ENCODE measurements around the gene FGF14.
A peak's percentile ranks its signal among the peaks of the same experiment; 100 is the strongest.

Gene FGF14

DNA sequence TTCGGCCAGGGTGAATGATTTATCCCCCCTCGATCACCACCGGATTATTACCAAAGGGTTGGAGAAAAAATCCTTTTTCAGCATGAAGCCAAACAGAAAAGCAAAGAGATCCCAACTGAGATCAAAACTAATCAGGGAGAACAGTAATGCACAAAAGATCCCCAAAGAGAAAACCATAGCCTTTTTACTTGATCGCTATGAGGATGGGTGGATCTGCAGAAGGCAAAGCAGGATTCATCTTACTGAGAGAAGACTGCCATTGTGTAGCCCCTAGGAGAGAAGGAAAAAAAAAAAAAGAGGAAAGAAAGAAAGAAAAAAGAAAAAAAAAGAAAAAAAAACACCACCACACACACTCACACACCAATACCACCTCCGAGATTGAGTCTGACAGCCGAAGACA lies at the start of gene FGF14:
Gene FGF14, minus strand, starts transcription at position 283 of the 400 bp plus-strand sequence.
- no peak for DNase-seq

DNA sequence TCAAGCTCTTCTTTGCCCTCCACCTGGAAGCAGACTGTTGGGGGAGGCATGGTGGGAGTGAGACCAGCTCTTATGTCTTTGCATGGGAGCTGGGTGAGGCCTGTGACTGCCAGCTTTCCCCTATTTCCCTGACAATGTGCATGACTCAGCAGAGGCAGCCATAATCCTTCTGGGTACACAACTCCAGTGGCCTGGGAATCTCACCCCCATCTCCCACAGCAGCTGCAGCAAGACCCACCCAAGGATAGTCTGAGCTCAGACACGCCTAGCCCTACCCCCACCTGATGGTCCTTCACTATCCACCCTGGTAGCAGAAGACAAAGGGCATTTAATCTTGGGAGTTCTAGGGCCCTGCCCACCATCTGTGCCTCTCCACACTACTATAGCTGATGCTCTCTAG lies 41.4 kb upstream of the FGF14 start:
- DNase-seq: no peak

DNA sequence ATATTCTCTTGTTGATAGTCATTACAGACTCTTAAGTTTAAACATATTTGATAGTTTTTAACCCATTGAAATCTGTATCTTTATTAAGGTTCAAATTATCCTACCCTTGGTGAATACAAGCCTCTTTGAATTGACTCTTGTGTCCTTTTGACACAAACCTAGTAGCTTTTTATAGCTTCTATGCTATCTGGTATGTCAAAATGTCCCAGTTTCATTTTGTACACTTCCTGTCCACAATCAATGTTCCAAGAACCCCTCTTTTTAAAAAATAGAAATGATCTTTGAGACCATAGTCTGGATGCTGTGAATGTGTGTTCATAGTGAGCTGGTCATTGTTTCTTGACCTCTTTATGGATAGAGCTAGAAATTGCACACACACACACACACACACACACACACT lies 39.2 kb upstream of the FGF14 start:
- DNase-seq: no peak

DNA sequence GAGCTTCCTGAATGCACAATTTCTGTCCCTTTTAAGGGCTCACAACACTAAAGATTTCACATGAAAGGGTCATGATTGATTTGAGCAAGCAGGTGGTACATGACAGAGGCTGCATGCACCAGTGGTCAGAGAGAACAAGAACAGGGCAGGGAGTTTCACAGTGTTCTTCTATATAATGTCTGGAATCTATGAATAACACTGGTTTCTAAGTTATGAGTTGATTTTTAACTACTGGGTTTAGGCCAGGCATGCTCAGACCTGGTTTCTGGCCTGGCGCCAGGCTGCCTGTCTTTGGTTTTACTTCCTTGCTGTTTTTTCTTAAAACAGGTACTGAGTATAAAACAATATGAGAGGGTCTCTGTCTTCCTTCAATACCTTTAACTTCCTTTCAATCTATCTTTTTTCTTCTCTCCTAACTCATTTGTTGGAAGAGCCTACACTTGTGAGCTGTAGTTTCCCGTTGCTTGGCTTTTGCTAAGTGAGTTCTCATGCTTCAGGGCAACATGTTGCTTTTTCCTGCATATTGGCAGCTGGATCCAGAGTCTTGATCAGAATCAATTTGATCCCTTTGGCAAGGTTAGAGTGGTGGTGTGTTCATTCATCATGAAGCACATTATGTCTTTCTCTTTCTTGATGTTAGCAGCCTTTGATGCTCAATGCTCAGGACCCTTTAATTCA lies 38.5 kb upstream of the FGF14 start:
- DNase-seq: no peak

DNA sequence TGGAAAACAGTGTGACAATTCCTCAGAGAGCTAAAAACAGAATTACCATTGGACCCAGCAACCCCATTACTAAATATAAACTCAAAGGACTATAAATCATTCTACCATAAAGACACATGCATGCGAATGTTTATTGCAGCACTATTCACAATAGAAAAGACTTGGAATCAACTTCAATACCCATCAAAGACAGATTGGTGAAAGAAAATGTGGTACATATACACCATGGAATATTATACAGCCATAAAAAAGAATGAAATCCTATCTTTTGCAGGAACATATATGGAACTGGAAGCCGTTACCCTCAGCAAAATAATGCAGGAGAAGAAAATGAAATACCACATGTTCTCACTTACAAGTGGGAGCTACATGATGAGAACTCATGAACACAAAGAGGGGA lies 20.8 kb upstream of the FGF14 start:
- no peak for DNase-seq

DNA sequence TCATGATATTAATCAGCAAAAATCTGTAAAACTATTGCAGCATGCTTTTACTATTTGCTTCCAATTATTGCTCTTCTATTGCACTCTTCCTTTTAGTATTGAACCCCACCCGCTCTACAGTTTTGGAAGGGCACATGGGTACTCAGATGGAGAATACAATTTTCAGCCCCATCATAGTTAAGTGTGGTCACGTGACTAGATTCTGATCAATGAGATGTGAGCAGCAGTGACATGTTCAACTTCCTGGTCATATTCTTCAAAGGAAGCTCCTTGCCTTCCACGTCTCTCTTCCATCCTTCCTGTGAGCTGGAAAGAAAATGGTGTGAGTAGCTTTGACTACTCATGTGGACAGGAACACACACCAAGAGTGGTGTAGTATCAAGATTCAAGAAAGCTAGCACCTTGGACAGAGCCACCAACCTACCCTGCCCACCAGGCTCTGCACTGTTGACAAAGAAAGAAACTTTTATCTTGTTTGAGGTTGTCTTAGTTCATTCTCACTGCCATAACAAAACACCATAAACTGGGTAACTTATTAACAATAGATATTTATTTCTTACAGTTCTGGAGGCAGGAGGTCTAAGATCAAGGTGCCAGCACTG lies 3.8 kb upstream of the FGF14 start:
- no peak for DNase-seq

DNA sequence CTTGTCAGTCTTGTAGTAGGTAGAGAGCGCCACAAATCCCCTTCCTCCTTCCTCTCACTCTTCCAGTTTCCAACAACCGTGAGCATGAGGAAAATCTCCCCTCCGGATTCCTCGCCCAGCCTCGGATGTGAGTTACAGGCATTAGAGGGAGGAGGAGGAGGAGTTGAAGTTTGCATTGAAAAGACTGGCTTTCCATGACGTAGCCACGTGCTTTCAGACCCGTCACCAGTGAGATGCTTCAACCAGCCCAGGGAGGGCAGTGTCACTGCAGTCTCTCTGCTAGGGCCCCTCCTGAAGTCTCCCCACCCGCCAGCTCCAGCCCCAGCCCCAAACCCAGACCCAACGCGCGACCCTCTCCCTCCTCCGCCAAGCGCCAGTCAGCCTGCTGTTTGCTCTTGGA lies 442 bp upstream of the FGF14 start:
- DNase-seq: peak; percentile 51

DNA sequence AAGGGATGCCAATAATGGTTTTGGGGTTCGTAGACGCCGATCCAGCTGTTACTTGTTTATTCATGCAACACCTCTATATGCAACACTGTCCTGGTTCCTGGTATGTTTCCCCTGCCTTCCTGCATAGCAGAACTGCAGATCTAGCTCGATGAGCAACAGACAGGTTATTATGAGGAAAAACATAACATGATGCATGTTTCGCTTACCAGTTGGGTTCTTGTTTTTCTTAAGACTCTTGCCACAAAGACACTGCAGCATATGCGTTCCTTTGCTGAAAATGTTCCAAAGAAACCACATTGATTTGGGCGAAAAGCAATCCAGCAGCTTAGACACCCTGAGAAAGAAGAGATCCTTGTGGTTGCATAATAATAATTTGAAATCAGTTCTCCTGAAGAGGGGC lies 583 bp downstream of the FGF14 start:
- DNase-seq: no peak

DNA sequence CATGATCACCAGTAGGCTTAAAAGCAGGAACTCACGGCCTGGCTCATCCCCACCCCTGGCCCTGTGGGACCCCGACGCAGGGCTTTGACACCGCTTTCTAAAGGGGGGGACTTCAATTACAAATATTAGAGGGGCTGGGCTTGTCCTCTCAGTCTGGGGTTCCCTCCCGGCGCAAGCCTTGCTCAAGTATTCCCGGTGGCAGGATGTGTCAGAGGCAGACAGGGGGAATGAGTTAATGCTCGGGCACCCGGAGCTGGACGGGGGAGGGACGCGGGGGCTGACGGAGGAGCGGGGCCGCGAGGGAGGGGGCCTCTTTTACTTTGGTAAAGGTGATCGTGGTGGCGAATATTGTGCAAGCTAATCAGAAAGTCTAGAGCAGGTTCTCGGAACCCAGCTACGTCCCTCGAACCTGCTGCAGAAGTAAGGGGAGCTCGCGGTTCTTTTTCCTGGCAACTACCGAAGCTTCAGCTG lies 1.1 kb downstream of the FGF14 start:
- no peak for DNase-seq

DNA sequence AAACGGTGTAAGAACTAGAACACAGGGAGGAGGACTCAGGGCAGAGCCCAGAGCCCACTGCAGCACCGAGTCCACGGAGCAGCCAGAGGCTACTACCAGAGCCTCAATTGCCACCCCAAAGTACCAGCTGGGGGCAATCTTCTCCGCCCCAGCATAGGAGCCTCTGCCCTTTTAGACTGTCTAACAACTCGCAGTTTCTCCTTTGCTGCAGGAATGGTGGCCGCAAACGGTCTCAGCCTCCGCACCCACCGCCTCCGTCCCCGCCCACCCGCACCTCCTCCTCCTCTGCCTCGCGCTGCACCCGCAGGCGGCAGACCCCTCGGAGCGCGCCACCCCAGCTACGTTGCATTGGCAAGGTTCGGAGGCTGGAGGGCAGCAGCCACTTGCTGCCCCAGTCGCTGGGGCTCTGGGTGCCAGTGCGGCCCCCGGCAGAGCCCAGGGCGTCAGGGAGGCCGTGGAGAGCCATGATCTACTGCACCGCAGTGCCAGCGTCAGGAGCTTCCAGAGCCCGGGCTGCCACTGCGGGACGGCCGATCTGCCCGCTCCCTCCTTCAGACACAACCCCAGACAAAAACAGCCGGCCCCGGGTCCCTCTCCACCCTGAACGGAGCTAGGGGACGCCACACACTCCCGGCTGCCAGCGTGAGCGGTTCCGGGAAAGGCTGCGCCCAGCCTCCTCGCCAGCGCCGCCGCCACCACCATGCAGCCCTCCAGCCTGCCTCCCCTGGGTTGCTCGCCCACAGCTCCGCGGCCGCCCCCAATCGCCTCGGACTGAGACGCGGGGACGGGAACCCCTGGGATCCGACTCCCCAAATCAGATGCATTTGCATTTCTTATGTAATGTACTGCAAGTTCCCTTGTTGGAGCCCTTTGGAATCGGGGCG lies 1.8 kb downstream of the FGF14 start:
- DNase-seq: no peak

DNA sequence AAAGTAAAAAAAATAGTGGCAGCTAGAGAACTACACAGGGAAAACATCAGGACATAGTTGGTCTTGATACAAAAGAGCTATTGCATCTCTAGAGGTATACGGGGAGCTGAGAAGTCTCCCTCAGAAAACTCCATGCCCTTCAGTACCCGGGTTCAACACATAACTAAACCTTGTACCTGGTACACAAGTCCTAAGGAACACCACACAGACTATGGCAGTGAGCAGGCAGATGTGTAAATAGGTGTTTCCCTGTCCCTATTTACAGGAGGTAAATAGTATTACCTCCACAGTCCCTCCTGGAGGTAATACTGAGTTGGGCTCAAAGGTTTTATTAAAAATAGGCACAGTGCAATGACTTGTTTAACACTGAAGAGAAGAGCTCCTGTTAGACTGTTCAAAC lies 5.9 kb downstream of the FGF14 start:
- DNase-seq: no peak

DNA sequence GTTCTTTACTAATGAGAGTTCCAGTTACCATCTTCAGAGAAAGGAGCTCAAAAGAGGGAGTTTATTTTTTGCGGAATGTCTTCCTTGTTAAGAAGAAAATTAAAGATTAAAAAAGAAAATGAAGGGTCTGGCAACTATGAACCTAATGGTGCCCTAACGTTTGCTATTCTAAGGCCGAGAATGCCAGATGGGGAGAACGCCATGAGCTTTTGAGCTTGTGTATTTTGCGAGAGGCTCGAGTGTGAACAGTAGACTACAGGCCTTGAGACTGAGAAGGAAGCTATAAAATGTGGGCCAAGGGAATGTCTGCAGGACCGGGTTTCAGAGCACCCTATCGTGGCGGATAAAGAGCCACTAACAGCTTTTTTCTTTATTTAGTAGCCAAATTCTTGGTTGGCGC lies 6.7 kb downstream of the FGF14 start:
- no peak for DNase-seq

DNA sequence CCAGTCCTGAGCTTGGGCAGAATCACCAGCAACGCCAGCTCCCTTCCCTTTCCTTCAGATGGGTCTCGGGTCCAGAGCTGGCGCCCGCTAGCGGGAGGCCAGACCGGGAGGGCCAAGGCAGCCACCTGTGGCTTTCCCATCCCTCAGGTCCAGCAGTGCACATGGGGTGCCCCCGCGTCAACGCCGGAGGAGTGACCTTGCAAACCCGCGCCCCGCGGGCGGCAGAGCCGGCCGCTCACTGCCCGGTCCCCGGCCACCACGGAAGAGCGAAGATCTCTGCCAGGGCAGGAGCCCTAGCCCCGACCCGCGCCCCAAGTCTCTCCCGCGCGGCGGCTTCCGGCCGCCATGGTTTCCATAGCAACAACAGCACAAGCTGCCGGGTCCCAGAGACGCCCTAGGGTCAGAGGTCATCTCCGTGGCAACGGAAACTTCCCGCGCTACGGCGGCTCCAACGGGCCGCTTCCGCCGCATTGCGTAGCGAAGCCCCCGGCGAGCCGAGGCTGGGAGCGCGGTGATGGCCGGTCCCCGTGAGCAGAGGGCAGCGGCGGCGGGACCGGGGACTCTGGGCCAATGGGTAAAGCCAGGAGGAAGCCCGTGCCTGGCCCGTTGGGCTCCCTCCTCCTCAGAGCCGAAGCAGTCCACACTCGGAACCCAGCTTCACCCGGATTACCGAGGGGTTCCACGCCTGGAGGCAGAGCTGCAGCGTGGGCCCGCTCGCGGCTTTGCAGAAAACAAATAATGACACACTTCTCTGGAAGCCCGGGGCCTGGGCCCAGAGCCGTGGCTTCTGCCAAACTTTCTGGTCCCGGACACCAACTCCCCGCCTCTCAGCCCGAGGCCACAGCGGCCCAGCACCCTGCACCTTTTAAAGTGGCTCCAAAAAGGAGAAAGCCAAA lies 7.4 kb downstream of the FGF14 start:
- DNase-seq: peak; percentile 87

DNA sequence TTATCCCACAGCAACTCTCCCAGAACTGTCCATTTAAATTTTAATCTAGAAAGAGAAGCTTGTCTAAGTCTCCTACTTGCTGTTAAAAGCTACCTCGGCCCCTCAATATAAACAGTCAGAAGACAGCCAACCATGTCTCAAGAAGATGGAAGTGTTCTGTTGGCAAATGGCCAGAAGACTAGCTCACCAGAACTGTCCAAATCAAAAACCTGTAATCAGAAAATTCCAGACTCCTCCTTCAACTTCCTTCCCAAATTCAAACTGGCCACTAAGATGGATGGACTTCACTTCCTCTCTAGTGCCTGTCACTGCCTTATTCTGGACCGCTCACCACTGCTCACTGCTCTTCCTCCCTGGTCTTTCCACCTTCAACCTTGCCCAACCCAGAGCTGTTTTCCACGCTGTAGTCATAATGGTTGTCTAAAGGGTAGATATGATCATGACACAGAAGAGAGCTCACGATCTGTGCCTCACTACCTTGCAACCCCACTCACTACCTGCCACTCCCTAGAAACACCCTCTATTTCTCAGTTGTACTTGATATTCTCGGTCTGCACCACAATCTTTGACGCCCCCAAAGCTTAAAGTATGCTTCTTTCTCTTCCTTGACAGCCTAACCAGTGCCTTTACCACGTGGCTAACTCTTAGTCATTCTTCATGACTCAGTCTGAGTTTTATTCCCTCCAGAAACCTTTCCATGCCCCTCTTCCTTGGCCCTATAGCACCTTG lies 9.2 kb downstream of the FGF14 start:
- DNase-seq: no peak

DNA sequence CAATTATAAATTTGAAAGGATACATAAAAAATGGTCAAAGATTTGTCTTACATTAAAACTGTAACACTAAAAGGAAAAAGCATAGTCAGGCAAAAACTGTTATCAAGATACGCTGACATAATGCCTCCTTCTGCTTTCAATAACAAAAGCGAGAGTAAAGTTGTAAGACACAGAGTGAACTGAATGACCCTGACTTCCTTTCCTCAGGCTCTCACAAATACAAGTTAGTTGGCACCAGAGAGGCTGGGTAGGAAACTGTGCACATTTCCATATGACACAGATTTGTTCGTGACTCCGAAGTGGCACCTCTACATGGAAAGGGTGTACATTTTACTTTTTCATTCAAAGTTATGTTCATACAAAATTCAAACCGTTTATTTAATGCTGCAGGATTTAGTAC lies 15.4 kb downstream of the FGF14 start:
- DNase-seq: no peak

DNA sequence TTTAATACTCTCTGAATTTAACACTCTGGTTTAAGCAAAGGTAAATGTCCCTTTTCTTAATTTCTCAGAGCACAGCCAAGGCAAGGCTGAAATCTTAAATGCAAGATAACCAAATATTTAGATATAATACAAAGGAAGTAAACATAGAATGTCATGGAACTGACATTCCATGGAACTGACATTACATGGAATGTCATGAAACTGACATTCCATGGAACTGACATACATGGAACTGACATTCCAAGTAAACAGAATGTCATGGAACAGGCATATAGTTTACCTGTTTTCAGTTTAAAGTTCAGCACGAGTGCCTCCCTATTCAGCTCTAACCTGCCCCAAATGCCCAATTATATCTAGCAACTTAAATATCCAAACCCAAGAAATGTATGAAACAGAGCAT lies 21.8 kb downstream of the FGF14 start:
- DNase-seq: no peak

DNA sequence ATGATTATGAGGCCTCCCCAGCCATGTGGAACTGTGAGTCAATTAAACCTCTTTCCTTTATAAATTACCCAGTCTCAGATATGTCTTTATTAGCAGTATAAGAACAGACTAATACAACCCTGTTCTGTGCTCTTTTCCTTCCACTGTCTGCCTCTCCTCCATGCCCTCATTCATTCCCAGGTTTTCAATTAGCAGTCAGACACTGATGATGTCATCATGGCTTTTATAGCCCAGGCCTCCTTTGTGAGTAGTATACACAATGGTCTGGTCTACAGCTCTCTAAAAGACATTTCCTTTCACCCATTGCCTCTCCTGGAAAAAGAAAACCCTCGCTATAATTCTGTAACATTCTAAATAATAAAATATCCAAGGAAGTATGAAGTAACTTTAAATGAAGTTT lies 25.5 kb downstream of the FGF14 start:
- DNase-seq: no peak

DNA sequence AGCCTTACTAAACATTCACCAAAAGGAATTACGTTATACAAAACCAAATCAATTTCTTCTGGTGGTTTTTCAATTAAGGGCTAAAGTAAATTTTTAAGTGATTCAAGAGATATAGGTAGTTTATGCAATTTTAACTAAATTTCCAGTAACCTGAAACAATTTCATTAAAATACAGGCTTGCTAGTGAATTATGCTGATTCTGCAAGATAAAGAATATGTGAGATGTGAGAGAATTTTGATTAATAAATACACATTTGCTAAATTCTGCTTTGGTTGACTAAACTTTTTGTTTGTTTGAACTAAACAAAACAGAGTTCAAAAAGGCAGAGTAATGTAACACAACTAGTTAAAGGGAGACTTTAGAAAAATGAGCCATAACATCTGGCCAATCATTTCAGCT lies 27.1 kb downstream of the FGF14 start:
- no peak for DNase-seq

DNA sequence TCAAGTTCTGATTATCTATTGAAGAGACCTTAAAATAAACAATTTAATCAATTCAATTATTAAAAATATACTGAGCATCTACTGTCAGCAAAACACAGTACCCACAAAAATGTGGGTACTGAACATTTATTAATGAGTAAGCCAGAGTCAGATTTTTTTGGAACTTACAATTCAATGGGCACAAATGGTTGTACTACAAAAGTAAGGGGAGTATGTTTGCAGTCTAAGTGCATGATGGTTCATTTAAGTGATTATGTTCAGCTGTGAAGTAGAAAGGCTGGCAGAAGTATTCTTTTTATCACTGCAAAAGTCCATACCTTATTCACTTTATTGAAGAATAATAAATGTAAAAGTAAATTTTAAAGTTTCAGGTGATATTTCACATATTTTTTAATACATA lies 27.6 kb downstream of the FGF14 start:
- DNase-seq: no peak

DNA sequence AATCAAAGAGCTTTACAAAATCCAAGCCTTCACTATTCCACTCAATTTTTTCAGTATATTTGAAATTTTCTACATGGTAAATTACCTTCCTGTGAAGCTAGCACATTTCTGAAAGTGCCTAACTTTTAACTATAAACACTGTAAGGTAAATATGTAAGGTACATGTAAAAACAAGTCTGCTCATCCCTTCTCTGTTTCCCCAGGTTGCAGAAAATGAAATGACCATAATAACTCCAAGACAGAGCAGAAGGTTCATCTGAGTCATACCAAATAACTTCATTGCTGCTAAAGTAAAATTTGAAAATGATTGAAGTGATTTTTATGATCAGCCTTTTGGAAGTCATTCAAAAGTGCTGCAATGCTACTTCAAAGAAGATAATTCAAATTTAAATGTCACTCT lies 28.6 kb downstream of the FGF14 start:
- no peak for DNase-seq

DNA sequence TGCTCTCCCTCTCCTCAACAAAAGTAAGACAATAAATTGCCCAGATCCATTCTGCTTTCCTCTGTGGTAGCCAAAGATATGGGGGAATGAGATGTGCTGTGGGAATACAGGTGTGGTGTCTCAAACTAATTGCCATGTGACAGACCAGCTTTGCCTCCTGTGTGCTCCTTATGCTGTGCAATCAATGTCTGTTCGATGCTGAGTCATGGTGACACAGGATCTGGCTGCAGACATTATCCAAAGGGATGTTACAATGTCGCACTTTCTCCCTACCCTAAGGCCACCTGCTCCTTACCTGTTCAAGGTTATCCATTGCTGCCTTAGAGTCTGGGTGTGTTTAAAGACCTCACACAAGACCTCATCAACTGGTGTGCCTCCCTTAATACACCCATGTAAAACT lies 32.5 kb downstream of the FGF14 start:
- DNase-seq: no peak

DNA sequence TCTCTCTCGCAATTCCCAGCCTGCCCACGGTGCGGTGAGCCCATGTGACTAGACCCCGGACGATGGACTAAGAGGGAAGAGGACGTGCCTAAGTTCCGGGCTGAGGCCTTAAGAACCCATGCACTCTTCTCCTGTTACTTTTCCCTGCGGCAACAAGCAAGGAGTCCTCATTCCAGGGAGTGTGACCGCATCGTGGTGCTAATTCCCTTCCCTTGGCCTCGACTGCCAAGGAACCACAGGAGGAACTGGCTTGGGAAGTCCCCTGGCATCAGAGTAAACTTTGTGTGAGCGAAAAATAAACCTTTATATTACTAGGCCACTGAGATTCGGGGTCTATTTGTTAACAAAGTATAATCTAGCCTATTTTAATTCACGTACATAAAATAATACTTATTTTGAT lies 34.0 kb downstream of the FGF14 start:
- no peak for DNase-seq
